HepG2 (cell line): ENCODE measurements around the gene MYPN. TPM values are rescaled to one million over a fixed set of nuclear protein-coding genes. Genes with fewer than 3 reads are reported as not detected.

Experiments
- DDIT3 ChIP-seq: sonication (generic); formaldehyde crosslinking; IDR thresholded peaks from 2 replicates; pipeline ENCODE4 v1.4.0; 2020; ENCODE audit warnings: mild to moderate bottlenecking, missing genetic modification reagents
- ESRRA ChIP-seq: sonication (generic); formaldehyde crosslinking; IDR thresholded peaks from 2 replicates; pipeline ENCODE4 v1.5.1; 2020; ENCODE audit warnings: mild to moderate bottlenecking, low read depth, missing genetic modification reagents
- FOXP4 ChIP-seq: sonication (generic); formaldehyde crosslinking; IDR thresholded peaks from 2 replicates; pipeline ENCODE4 v1.4.0; 2020; ENCODE audit warnings: missing genetic modification reagents
- HES4 ChIP-seq: sonication (generic); formaldehyde crosslinking; IDR thresholded peaks from 2 replicates; pipeline ENCODE4 v1.9.0; 2021; ENCODE audit warnings: mild to moderate bottlenecking, missing genetic modification reagents, borderline replicate concordance
- KAT8 ChIP-seq: IDR thresholded peaks from 2 replicates; pipeline ENCODE4 v1.6.1; 2016; ENCODE audit warnings: missing genetic modification reagents, missing compliant biosample characterization
- MYPOP ChIP-seq: sonication (generic); formaldehyde crosslinking; IDR thresholded peaks from 2 replicates; pipeline ENCODE4 v1.8.1; 2023; ENCODE audit warnings: mild to moderate bottlenecking, moderate library complexity, missing genetic modification reagents
- NONO ChIP-seq, 2 experiments: fragments of 450-650 bp in 1 of 2; sonication (generic) in 1 of 2; formaldehyde crosslinking in 1 of 2; IDR thresholded peaks in 1 of 2; conservative IDR thresholded peaks in 1 of 2; 2 replicates each; pipeline versions ENCODE4 v1.6.1 to v1.8.0; 2017 to 2022; ENCODE audit warnings: mild to moderate bottlenecking in 1 of 2, missing genetic modification reagents in 1 of 2, moderate library complexity in 1 of 2
- PATZ1 ChIP-seq: sonication (generic); formaldehyde crosslinking; IDR thresholded peaks from 2 replicates; pipeline ENCODE4 v1.4.0; 2020; ENCODE audit warnings: missing genetic modification reagents
- RBM39 ChIP-seq: fragments of 200-400 bp; formaldehyde crosslinking; IDR thresholded peaks from one replicate; pipeline ENCODE4 v1.6.1; 2018; ENCODE audit warnings: antibody characterized with exemption, mild to moderate bottlenecking, low read depth, low read length; ENCODE audit not compliant: poor library complexity, severe bottlenecking
- REPIN1 ChIP-seq: sonication (generic); formaldehyde crosslinking; IDR thresholded peaks from 2 replicates; pipeline ENCODE4 v1.8.0; 2022; ENCODE audit warnings: missing genetic modification reagents, low read depth, mild to moderate bottlenecking, borderline replicate concordance
- RNF219 ChIP-seq: sonication (generic); formaldehyde crosslinking; IDR thresholded peaks from 2 replicates; pipeline ENCODE4 v1.5.0; 2020; ENCODE audit warnings: mild to moderate bottlenecking, missing genetic modification reagents
- ZFP90 ChIP-seq: sonication (generic); formaldehyde crosslinking; IDR thresholded peaks from 2 replicates; pipeline ENCODE4 v1.8.0; 2022; ENCODE audit warnings: missing genetic modification reagents, mild to moderate bottlenecking, inconsistent platforms, borderline replicate concordance
- ZNF362 ChIP-seq: sonication (generic); formaldehyde crosslinking; IDR thresholded peaks from 2 replicates; pipeline ENCODE4 v1.4.0; 2020; ENCODE audit warnings: missing genetic modification reagents, mild to moderate bottlenecking, borderline replicate concordance
- ZNF501 ChIP-seq: sonication (generic); formaldehyde crosslinking; IDR thresholded peaks from 2 replicates; pipeline ENCODE4 v1.5.1; 2020; ENCODE audit warnings: mild to moderate bottlenecking, moderate library complexity, missing genetic modification reagents
- ZNF704 ChIP-seq: sonication (generic); formaldehyde crosslinking; IDR thresholded peaks from 2 replicates; pipeline ENCODE4 v1.8.1; 2023; ENCODE audit warnings: mild to moderate bottlenecking, inconsistent platforms, moderate library complexity, missing genetic modification reagents, borderline replicate concordance
- ZNF878 ChIP-seq: sonication (generic); formaldehyde crosslinking; IDR thresholded peaks from 2 replicates; pipeline ENCODE4 v1.8.1; 2023; ENCODE audit warnings: mild to moderate bottlenecking, missing genetic modification reagents, moderate library complexity
- polyA plus RNA-seq, 8 experiments: library from polyadenylated mRNA; depleted of rRNA in 3 of 8; stranded (reverse) in 7 of 8; unstranded in 1 of 8; fragments of >200 nt; fragmentation: Illumina TruSeq in 4 of 8; extraction: Trizol in 4 of 8; gene quantifications; 2 replicates each; pipeline versions ENCODE4 v1.2.1 to v1.2.3, GENCODE V29; 2011 to 2016; ENCODE audit warnings: low read depth in 4 of 8, missing spikeins in 1 of 8, mixed read lengths in 1 of 8; ENCODE audit not compliant: insufficient read depth in 1 of 8
- total RNA-seq, 5 experiments: library from RNA; depleted of rRNA; stranded (reverse); fragments of >200 nt; fragmentation: Illumina TruSeq; extraction: Trizol; gene quantifications; 2 replicates each; pipeline ENCODE4 v1.2.3, GENCODE V29; 2016; ENCODE audit warnings: low read depth in 1 of 5

Gene MYPN
- total and polyA plus RNA-seq, 2 of the 13 experiments (the other 11 are each of a cell fraction or from before 2014, with no cell fraction given): not detected

- TF ChIP-seq RNF219 (CRISPR knock-in tag): peak; percentile 69; the same call in 1 of the 2 replicates
- peak; percentile 65; the same call in 1 of the 2 replicates for TF ChIP-seq ZNF704 (CRISPR knock-in tag)
- TF ChIP-seq MYPOP: 0 out of 2 replicates have a peak, but pooled peaks have one; percentile 48
- TF ChIP-seq NONO (IDR thresholded peaks at IDR 0.05): no peak
- peak; percentile 69 for TF ChIP-seq NONO (CRISPR knock-in tag; conservative IDR thresholded peaks at IDR 0.05)
- no peak for TF ChIP-seq ZNF362
- TF ChIP-seq REPIN1: peak; percentile 18; the same call in 1 of the 2 replicates
- peak; percentile 70; the same call in 1 of the 2 replicates for TF ChIP-seq ZFP90
- 0 out of 2 replicates have a peak, but pooled peaks have one; percentile 22 for TF ChIP-seq ESRRA (CRISPR knock-in tag)
- TF ChIP-seq ZNF501 (CRISPR knock-in tag): peak; percentile 95
- peak; percentile 76; the same call in 1 of the 2 replicates for TF ChIP-seq ZNF878
- peak; percentile 81 for TF ChIP-seq RBM39
- TF ChIP-seq FOXP4 (CRISPR knock-in tag): no peak
- peak; percentile 77 for TF ChIP-seq PATZ1 (CRISPR knock-in tag)
- no peak for TF ChIP-seq DDIT3
- no peak for TF ChIP-seq HES4 (CRISPR knock-in tag)
- TF ChIP-seq KAT8: peak; percentile 30; the same call in 1 of the 2 replicates
Observed at GRCh38 chr10:68074775-68075549, 34.3 kb upstream of the MYPN start, which contains the start of gene HERC4 (continued).
